GM12891 (cell line): Measurements from ENCODE around the gene SIDT2.

ENCODE experiments used
- POLR2A ChIP-seq: IDR thresholded peaks from 2 replicates; pipeline ENCODE4 v1.6.1; 2011; ENCODE audit warnings: low read depth, low read length, control low read depth
- POLR2AphosphoS5 ChIP-seq: IDR thresholded peaks from 2 replicates; pipeline ENCODE4 v1.6.1; 2011; ENCODE audit warnings: low read depth, low read length, control low read depth
- POU2F2 ChIP-seq: IDR thresholded peaks from 2 replicates; pipeline ENCODE4 v1.6.1; 2011; ENCODE audit warnings: low read depth, mild to moderate bottlenecking, control low read depth, low read length, moderate library complexity
- SPI1 ChIP-seq: IDR thresholded peaks from 2 replicates; pipeline ENCODE4 v1.6.1; 2011; ENCODE audit warnings: low read depth, low read length, control low read depth
- TAF1 ChIP-seq: IDR thresholded peaks from 2 replicates; pipeline ENCODE4 v1.6.1; 2011; ENCODE audit warnings: low read depth, low read length, control low read depth

DNA sequence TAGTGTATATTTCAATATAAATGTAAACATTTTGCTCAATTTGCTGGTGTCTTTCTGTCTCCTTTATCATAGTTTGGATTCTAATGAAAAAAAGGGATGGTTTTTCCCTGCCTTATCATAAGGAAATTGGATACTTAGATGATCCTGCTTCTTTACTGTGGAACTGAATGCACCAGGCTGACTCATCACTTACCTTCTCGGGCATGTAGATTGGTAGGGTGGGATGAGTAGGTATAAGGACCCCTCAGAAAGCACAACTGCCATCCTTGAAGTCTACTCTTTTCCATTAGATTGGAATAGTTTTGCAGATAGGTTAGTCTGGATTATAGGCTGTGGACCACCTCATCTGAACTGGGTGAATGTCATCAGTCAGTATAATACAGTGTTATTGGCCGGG, 7.5 kb upstream of the SIDT2 start:
- TF ChIP-seq POLR2AphosphoS5 (no peak), POLR2A (no peak), SPI1 (no peak), TAF1 (no peak), POU2F2 (no peak)
